GM23338 (cell line): ENCODE data around the gene NBAS.

ENCODE experiments used
- CTCF ChIP-seq, 2 experiments: fragments of 200-600 bp in 1 of 2; sonication (generic) in 1 of 2; conservative IDR thresholded peaks; 2 replicates each; pipeline versions ENCODE4 v1.5.1 to v1.6.1; 2016 to 2017; ENCODE audit warnings: antibody characterized with exemption in 2 of 2, low read depth in 2 of 2, mild to moderate bottlenecking in 2 of 2, moderate library complexity in 1 of 2
- EZH2 ChIP-seq: fragments of 200-600 bp; sonication (generic); IDR thresholded peaks from one replicate; pipeline ENCODE4 v1.8.0; 2017; ENCODE audit warnings: antibody characterized with exemption, mild to moderate bottlenecking, low read depth; ENCODE audit not compliant: unreplicated experiment
- JUNB ChIP-seq: IDR thresholded peaks from one replicate; pipeline ENCODE4 v1.6.1; 2016; ENCODE audit warnings: antibody characterized with exemption; ENCODE audit not compliant: unreplicated experiment
- POLR2AphosphoS5 ChIP-seq: IDR thresholded peaks from 2 replicates; pipeline ENCODE4 v1.6.1; 2016; ENCODE audit warnings: antibody characterized with exemption, low read depth
- REST ChIP-seq: IDR thresholded peaks from one replicate; pipeline ENCODE4 v1.6.1; 2018; ENCODE audit warnings: antibody characterized with exemption; ENCODE audit not compliant: unreplicated experiment

DNA sequence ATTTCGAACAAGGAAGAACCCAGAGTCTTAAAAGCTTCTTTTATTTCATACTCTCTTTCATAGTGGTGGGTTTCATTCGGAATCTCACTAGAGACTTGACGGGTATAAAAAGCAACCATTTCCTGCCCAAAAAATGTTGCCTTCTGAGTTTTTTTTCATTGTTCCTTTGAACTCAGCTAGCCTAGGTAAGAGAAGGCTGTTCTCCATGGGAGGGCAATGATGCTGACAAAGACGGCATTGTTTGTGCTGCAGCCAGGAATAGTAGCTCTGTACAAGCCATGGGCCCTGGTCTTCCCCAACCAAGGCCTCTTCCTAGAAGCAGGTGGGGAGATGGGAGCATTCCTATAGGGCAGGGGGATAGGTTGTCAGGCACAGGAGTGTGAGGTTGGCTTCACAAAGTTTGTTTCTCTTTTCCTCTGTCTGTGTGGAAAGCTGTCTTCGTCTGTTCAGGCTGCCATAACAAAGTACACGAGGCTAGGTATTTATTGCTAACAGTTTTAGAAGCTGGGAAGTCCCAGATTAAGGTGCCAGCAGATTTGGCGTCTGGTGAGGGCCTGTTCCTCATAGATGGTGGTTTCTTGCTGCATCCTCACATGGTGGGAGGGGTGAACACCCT is 405.1 kb downstream of the NBAS start:
- no peak for TF ChIP-seq EZH2
- TF ChIP-seq CTCF (conservative IDR thresholded peaks at IDR 0.05; ENCODE audit: low read depth in 2 of 2), result no peak
- TF ChIP-seq REST, result no peak
- TF ChIP-seq POLR2AphosphoS5, result no peak
- TF ChIP-seq JUNB, result no peak
